Hypothalamus (tissue), 51 donors: ENCODE results near the gene MALT1.

Experiments
- DNase-seq, 51 donors: peaks; one replicate each; lab custom pipeline; 2025; lab: John Stamatoyannopoulos, UW

MALT1 gene

DNA sequence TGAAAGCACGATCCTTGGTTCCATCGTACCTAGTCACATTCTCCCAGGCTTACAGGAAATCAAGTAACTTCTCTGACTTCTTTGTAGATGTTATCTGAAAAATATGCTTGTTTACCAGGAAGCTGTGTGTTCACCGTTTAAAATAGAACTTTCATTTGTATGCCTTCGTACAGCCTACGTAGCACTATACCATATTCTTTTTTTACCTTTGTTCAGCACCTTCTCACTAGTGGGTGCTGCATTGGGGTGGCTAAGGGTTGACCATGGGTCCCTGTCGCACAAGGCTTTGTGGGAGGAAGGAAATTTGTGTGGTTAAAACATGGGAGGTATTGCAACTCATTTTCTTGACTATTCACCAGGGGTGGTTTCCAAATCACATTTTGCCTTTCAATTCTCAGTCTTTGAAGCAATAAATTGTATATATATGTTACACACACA is 16.6 kb downstream of the MALT1 start:
- DNase-seq = no peak

DNA sequence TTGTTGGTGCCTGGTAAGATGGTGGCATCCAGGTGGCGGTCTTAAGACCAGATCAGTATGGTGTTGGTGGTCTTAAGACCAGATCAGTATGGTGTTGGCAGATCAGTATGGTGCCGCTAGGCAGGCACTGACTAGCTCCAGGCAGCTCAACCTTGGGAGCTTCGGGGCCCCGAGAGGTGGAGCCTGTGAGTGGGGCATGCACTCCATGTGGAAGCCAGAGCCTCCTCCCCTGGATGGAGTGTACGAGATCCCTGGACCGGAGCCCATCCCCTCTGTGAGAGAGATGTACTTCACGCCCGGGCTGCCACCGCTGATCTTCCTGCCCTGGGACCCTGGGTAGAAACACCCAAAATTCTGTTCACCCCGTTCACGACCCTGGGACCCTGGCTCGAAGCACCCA is 19.0 kb downstream of the MALT1 start:
- no peak for DNase-seq

DNA sequence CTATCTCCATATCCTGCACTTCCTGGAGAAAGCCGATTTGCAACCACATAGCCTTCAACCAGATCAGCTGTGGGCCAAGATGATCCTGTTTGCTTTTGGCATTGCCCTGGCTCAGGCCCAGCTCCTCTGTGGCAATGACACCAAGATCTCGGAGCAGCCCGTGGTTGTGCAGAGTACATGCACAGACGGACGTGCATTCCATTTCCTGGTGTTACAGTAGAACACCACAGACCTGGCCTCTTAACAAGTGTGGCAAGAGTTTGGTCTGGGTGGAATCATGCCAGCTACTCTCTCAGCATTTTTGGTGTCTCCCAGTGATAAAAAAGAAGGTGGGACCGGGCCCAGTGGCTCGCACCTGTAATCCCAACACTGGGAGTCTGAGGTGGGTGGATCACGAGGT is 20.0 kb downstream of the MALT1 start:
- no peak for DNase-seq

DNA sequence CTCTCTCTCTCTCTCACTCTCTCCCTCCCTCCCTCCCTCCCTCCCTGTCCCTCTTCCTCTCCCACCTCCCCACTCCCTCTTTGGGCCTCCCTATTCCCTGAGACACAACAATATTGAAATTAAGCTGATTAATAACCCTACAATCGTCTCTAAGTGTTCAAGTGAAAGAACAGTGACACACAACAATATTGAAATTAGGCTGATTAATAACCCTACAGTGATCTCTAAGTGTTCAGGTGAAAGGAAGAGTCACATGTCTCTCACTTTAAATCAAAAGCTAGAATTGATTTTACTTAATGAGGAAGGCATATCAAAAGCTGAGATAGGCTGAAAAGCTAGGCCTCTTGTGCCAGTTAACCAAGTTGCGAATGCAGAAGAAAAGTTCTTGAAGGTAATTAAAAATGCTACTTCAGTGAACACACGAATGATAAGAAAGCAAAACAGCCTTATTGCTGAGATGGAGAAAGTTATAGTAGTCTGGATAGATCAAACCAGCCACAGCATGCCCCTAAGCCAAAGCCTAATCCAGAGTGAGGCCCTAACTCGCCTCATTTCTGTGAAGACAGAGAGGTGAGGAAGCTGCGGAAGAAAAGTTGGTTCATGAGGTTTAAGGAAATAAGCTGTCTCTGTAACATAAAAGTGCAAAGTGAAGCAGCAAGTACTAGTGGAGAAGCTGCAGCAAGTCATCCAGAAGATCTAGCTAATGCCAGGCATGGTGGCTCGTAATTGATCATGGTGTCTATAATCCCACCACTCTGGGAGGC is 21.3 kb downstream of the MALT1 start:
- DNase-seq = no peak

DNA sequence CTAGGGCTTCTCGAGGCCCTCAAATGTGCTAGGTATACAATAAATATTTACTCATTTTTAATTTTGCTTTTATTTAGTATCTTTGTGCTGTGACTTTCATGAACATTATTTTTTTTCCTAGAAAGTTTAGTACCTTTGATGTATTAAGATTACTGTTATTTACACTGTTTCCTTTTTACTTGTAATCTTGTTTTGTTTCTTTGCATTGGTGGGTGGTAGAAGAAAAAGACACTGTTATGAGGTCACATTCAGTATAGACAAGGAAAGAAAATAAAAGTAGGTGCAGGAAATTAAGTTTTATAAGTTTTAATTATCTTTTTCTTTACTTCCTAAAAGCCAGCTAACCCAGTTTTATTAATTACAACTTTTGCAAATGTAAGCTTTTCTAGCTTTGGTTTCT is 23.0 kb downstream of the MALT1 start:
- no peak for DNase-seq

DNA sequence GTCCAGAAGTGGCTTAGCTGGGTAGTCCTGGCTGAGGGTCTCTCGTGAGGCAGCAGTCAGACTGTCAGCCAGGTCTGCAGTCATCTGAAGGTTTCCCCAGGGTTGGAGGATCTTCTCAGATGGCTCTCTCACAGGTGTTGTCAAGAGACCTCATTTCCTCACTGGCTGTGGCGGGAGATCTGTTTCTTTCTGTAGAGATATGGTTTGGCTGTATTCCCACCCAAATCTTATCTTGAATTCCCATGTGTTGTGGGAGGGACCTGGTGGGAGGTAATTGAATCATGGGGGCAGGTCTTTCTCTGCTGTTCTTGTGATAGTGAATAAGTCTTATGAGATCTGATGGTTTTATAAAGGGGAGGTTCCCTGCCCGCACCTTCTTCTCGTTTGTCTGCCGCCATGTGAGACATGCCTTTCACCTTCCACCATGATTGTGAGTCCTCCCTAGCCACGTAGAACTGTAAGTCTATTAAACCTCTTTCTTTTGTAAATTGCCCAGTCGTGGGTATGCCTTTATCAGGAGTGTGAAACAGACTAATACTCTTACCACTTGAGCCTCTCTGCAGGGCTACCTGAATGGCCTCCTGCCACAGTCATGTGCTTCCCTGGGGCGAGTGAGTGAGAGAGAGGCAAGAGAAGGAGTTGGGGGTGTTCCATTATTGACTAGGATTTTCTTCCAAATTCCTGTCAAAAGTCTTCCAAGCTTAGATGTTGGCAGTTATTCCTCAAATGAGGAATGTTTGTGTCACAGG is 23.6 kb downstream of the MALT1 start:
- no peak for DNase-seq

DNA sequence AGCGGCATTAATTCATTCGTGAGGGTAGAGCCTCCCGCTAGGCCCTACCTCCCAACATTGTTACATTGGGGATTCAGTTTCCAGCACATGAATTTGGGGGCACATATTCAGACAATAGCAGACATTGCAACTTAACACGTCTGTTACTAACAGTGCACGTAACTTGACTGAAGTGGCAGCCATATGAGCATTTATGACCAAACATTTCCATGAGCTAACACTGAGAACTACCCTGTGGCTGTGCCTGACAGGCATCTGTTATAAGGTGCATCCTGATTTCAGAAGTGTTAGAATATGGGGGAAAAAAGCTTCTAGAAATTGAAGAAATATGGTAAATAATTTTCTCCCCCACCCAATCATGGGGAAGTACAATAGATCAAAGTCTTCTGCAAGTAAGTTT is 24.5 kb downstream of the MALT1 start:
- no peak for DNase-seq

DNA sequence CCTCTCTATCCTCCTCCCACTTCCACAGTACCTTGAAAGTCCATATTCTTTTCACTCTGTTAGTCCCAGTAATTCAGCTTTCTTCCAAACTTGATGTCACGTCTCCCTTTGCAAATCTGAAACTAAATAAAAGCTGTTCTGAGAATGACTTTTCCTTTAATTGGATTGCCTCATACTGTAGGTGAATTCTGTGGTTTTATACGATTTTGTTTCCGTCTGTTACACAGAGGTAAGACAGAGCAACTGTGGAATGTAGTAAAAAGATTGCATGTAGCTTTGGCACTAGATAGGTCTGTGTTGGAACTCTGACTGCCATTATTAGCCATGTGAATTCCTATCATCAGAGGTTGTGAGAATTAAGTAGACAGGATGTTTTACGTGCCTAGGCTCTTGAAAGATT is 25.9 kb downstream of the MALT1 start:
- no peak for DNase-seq

DNA sequence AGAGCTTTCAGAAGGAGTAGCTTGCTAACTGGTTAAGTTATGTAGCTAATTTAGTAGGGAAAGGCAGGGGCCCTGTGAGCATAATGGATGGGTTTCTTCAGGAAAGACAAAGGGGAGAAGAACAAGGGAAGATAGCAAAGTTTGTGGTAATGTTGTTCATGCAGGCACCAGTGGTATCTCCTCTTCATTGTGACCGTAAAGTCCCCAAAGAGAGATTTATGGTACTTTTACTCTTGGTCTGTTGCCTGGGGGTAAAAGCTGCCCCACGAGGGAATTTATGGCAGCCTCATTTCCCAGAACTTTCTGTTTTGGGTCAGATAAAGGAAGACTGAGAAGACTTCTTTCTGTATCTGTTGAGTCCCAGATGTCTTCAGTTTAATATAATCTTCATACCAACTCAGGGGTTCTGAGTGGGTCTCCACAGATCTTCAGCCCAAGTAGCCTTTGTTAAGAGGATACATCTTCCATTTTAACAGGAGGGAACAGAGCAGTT is 27.5 kb downstream of the MALT1 start:
- DNase-seq = no peak

DNA sequence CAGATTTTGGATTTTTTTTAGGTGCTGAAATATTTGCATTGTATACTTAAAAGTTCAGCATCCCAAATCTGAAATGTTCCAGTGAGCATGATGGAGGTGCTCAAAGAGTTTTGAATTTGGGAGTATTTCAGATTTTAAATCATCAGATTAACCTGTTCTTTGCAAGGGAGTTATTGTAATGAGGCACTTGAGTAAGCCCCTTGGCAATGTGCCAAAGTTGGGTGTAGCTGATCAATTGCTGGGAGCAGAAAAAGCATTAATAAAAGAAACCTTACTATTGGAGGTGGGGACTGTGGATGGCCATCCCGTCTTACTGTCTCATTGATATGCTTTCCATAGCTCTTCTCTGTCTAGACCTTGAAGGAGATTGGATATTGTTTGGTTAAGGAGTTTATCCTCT is 28.3 kb downstream of the MALT1 start:
- DNase-seq = no peak

DNA sequence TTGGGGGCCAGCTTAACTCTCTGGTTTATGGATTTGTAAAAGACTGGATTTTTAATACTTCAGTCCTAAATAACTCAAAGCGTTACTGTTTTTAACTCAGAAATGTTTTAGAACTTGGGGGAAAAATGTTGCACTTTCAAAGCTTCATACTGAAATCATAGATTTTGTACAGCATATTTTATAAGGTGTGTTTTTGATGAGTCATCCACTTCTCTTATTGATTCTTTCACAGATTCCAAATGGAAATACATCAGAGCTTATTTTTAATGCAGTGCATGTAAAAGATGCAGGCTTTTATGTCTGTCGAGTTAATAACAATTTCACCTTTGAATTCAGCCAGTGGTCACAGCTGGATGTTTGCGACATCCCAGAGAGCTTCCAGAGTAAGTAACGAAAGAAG is 28.9 kb downstream of the MALT1 start:
- DNase-seq = no peak

DNA sequence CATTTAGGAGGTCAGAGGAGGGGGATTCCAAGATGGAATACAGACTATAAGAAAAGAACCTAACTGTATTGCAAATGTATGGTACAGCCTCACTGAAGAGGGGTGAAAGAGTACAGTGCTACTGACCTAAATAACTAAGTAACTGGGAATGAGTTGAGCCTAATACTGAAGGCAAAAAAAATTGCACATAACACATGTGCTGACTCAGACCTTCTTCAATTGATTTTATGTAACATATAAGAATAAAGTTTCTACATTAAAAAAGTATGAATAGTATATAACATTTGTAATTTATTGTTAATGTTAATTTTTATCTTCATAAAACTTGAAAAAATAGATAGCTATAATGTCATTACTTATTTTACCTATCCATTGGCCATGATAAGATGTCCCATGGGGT is 41.7 kb downstream of the MALT1 start:
- DNase-seq = no peak

DNA sequence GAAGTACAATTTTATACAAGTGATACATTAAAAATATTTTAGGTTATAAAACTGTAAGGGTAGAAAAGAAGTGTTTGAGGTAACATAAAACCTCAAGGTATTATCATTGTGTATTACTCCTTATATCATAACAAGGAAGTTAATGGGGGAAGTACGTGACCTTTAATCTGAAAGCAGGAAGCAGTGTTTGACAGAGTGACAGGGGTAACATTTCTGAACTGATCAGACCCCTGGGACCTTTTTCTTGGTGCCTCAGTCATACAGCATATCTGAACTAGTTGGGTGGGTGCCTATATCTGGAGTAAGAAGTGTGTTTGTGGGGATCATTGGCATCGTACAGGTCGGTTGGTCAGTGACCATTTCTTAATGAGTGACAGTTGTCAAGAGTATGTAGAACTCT is 43.0 kb downstream of the MALT1 start:
- DNase-seq = no peak

DNA sequence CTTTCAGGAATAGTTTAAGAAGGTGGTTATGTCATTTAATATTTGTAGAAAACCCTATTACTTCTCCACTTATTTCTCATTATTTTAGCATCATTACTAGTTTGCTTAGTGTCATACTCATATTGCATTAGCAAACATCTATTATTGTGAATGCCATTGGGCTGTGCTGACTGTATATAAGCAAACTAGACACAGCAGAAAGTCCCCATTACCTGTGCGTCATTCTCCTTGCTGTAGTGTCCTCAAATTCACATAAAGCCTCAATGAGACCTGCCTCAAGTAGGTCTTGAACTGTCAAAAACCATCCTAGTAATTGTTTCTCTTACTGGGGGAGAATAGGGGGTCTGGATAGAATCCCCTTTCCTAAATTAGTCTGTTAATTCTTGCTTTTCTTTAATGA is 43.6 kb downstream of the MALT1 start:
- DNase-seq = no peak

DNA sequence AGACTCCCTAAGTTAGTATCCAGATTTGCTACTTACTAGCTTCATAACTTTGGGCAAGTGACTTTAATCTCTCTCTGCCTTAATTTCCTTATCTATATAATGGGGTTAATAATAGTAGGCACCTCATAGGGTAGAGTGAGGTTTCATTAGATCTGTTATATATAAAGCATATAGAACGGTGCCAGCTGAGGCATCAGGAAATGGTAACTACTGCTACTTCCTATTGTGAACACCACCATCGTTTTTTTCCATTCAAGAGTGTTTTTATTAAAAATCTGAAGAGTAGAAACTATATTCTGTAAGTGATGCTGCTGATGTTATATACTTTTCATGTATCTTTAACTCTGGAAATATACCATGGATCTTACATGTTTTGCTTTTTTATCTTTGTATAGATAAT is 44.3 kb downstream of the MALT1 start:
- DNase-seq = no peak

DNA sequence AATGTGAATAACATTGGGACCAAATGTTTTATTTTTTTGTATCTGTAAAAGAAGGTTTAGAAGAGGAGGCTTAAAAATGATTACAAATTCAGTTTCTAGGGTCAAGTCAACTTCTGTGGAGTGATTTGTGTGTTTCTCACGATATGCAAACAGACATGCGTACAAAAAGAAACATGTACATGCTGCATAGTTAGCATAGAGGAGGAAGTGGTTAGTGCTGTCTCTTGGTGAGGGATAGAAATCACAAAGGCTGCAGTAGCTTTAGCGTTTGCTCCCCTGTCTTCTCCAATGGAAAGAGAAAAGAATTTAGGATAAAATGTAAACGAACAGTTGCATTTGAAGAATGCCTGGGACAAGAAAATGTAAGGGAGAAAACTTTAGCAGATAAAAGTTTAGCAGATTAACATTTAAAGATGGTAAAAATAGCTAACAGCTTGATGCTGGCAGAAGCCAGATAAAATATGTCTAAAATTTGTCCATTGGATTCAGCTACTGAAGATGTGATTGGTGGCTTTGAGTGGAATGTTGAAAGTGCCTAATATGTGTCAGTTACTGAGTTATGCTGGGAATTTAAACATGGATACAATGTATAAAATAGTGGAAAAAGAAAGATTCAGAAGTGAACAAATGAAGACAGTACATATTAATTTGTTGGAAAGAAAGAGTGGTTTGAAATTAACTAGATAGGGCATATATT is 44.9 kb downstream of the MALT1 start:
- DNase-seq = no peak

DNA sequence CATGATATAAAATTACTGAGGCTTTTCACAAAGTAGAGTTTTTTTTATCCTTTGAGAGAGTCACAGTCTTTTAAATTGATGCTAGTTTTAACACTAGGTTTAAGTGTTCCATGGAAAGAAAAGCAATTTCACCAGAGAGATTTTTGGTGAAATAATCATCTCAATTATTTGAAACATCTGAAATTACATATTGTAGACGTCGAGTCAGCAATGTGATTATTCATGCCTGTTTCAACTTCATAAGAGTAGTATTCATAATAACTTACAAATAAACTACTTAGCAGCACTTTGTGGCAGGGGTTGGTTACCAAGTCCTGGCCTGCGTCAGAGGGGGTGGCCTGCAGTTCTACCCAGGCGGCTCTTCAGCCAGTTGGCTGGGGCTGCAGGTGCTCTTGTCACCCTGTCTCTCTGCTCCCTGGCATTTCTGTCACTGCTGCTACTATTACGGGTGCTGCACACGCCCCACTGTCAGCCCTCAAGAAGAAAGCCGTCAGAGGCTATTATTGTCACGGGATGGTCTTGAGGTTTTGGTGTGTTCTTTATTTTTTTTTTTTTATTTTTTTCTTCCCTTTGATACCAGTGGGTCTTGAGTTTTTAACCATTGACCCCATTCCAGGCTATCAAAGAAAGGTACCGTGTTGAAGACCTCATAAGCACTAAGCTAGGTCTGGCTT is 50.4 kb downstream of the MALT1 start:
- no peak for DNase-seq

DNA sequence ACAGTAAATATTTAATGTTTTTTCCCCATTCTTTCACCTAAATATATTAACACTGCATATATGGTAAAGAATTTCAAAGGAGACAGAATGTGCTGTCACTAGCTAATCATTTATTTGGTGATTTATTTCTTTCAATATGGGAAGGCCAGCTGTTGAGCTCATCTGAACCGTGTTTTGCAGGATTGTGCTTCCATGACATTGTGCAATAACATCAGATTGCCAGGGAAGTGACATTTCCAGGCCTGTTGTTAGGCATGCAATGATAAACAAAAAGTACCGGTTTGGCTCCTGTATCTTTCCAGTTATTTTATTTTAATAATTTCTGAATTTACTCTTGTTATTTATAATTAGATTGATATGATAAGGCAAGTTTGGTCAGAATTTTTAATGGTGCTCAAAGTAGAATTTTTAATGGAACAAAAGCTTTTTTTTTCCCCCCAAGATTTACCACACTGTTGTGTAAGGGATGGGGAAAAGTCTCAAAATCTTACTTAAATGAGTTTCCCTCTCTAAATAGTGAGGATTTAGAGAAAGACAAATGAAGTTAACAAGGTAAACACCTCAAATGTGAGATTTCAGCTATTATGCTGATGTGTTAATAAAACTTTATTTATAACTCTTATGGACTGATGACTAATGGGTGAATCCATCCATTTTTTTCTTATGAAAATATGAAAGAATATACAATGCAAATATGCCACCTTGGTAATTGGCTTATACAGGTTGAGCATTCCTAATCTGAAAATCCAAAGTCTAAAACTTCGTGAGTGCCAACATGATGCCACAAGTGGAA is 52.7 kb downstream of the MALT1 start:
- DNase-seq = no peak

DNA sequence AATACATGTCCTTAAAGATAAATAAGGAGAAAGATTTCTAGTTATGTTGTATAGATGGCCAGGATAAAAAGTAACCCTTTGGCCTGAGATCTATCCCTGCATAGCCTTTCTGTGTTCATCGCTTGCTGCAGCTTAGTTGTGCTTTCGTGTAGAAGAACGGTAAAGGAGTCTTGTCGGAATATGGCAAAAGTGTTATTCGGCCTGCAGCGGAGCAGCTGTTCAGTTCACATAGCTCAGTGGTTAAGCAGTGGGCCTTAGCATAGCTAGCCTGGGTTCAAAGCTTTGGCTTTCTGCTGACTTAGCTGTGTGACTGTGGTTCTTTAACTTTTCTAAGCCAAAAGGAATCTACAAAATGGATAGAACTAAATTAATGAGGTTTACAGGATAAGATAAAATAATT is 55.4 kb downstream of the MALT1 start:
- no peak for DNase-seq

DNA sequence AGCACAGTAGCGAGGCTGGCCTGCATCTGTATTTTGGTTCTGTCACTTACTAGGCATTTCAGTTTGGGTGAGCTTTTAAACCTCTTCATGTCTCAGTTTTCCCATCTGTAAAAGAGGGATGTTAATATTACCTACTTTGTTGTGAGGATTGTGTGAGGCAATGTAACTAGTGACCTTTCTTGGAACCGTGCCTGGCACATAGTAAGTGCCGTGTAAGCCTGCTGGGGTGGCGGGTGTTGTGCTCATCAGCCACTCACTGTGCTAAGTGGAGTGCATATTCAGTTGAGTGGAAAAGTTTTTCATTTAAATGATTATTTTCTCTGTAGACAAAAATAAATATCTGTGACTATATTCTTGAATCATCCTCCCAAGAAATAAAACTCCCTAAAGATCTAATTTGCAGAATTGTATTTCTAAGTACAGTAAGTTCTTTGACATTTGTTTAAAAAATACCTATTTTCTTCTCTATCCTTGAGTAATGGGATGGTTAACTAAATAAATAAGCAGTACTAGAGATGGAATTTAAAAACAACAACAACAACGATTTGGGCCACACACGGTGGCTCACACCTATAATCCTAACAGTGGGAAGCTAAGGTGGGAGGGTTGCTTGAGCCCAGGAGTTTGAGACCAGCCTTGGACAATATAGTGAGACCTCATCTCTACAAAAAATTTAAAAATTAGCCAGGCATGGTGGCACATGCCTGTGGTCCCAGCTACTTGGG is 56.7 kb downstream of the MALT1 start:
- DNase-seq = no peak
